HepG2 (cell line): ENCODE results near the gene HSPB9. TPM values are rescaled to one million over a fixed set of nuclear protein-coding genes. Genes with fewer than 3 reads are reported as not detected.

Experiments
- CBX1 ChIP-seq: IDR thresholded peaks from one replicate; pipeline ENCODE4 v1.6.1; 2016; ENCODE audit warnings: antibody characterized with exemption, low read depth
- DR1 ChIP-seq: sonication (generic); formaldehyde crosslinking; IDR thresholded peaks from 2 replicates; pipeline ENCODE4 v1.8.0; 2021; ENCODE audit warnings: mild to moderate bottlenecking, missing genetic modification reagents, inconsistent platforms
- FOXP1 ChIP-seq, 2 experiments: fragments of 450-650 bp in 1 of 2; IDR thresholded peaks; 2 replicates each; pipeline ENCODE4 v1.6.1; 2017 to 2018; ENCODE audit warnings: antibody characterized with exemption in 1 of 2
- IKZF1 ChIP-seq: fragments of 450-650 bp; IDR thresholded peaks from 2 replicates; pipeline ENCODE4 v1.7.1; 2016
- KDM3A ChIP-seq: IDR thresholded peaks from 2 replicates; pipeline ENCODE4 v1.6.1; 2018; ENCODE audit warnings: low read depth, missing compliant biosample characterization
- MAFF ChIP-seq: IDR thresholded peaks from 2 replicates; pipeline ENCODE4 v1.6.1; 2011; ENCODE audit warnings: low read depth, low read length, improper control_type of control experiment
- PHF5A ChIP-seq: IDR thresholded peaks from one replicate; pipeline ENCODE4 v1.6.1; 2018; ENCODE audit warnings: low read depth, missing genetic modification reagents; ENCODE audit not compliant: unreplicated experiment
- PRMT3 ChIP-seq: sonication (generic); formaldehyde crosslinking; IDR thresholded peaks from 2 replicates; pipeline ENCODE4 v1.8.1; 2022; ENCODE audit warnings: low read depth, mild to moderate bottlenecking, moderate library complexity, missing genetic modification reagents, borderline replicate concordance
- SATB2 ChIP-seq: sonication (generic); formaldehyde crosslinking; IDR thresholded peaks from 2 replicates; pipeline ENCODE4 v1.5.0; 2020; ENCODE audit warnings: missing genetic modification reagents
- SUZ12 ChIP-seq: fragments of 150-350 bp; IDR thresholded peaks from 2 replicates; pipeline ENCODE4 v1.6.1; 2014; ENCODE audit warnings: low read depth, low read length
- ZBTB20 ChIP-seq: sonication (generic); formaldehyde crosslinking; IDR thresholded peaks from 2 replicates; pipeline ENCODE4 v1.8.1; 2023; ENCODE audit warnings: missing genetic modification reagents, low read depth, mild to moderate bottlenecking, borderline replicate concordance
- ZFP37 ChIP-seq: sonication (generic); formaldehyde crosslinking; IDR thresholded peaks from 2 replicates; pipeline ENCODE4 v1.4.0; 2020; ENCODE audit warnings: missing genetic modification reagents, borderline replicate concordance
- ZNF460 ChIP-seq: sonication (generic); formaldehyde crosslinking; IDR thresholded peaks from 2 replicates; pipeline ENCODE4 v1.5.1; 2020; ENCODE audit warnings: missing genetic modification reagents, mild to moderate bottlenecking, borderline replicate concordance
- polyA plus RNA-seq, 8 experiments: library from polyadenylated mRNA; depleted of rRNA in 3 of 8; stranded (reverse) in 7 of 8; unstranded in 1 of 8; fragments of >200 nt; fragmentation: Illumina TruSeq in 4 of 8; extraction: Trizol in 4 of 8; gene quantifications; 2 replicates each; pipeline versions ENCODE4 v1.2.1 to v1.2.3, GENCODE V29; 2011 to 2016; ENCODE audit warnings: low read depth in 4 of 8, missing spikeins in 1 of 8, mixed read lengths in 1 of 8; ENCODE audit not compliant: insufficient read depth in 1 of 8
- total RNA-seq, 5 experiments: library from RNA; depleted of rRNA; stranded (reverse); fragments of >200 nt; fragmentation: Illumina TruSeq; extraction: Trizol; gene quantifications; 2 replicates each; pipeline ENCODE4 v1.2.3, GENCODE V29; 2016; ENCODE audit warnings: low read depth in 1 of 5
- TF ChIP-seq, protein P1 (sequence below): sonication (generic); formaldehyde crosslinking; IDR thresholded peaks from 2 replicates; pipeline ENCODE4 v1.8.0; 2022; ENCODE audit warnings: missing genetic modification reagents, mild to moderate bottlenecking, inconsistent platforms, borderline replicate concordance

Gene HSPB9
- total and polyA plus RNA-seq, 2 of the 13 experiments (the other 11 are each of a cell fraction or from before 2014, with no cell fraction given): 0.05 to 0.24 TPM

GRCh38 chr17:42153919-42154742 is 31.5 kb downstream of the HSPB9 start (continued):
- no peak for TF ChIP-seq PRMT3
- TF ChIP-seq DR1: 0 out of 2 replicates have a peak, but pooled peaks have one; percentile 34
- TF ChIP-seq PHF5A: no peak
- peak; percentile 38; the same call in 1 of the 2 replicates for TF ChIP-seq MAFF
- no peak for TF ChIP-seq KDM3A (CRISPR knock-in tag)
- no peak for TF ChIP-seq CBX1
- TF ChIP-seq IKZF1: no peak
- no peak for TF ChIP-seq SATB2 (CRISPR knock-in tag)
- no peak for TF ChIP-seq ZBTB20 (CRISPR knock-in tag)
- no peak for TF ChIP-seq FOXP1 (IDR thresholded peaks at IDR 0.05)
- TF ChIP-seq FOXP1 (CRISPR knock-in tag; IDR thresholded peaks at IDR 0.05): no peak
- TF ChIP-seq, protein P1, sequence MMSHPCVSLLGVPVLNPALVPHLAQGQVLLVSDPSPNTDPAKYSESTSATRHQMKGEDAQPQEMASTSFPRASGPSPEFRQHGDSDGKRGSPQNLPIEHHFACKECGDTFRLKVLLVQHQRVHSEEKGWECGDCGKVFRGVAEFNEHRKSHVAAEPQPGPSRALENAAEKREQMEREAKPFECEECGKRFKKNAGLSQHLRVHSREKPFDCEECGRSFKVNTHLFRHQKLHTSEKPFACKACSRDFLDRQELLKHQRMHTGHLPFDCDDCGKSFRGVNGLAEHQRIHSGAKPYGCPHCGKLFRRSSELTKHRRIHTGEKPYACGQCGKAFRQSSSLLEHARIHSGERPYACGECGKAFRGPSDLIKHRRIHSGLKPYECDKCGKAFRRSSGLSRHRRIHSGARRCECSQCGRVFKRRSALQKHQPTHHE (CRISPR knock-in tag): peak; percentile 5; the same call in 1 of the 2 replicates
- TF ChIP-seq SUZ12: no peak
- no peak for TF ChIP-seq ZFP37 (CRISPR knock-in tag)
- TF ChIP-seq ZNF460 (CRISPR knock-in tag): no peak
- TF ChIP-seq, all 625 proteins: peak for 63
